ENCODE data around the gene INAFM2.

The INAFM2 gene

GRCh38 chr15:40279437-40280141 lies 43.9 kb upstream of the INAFM2 start:
- no peak overlapping the region for H3K4me3 ChIP-seq (ENCODE audit: low read depth, low read length)
- TF ChIP-seq CTCF (IDR thresholded peaks at IDR 0.05; ENCODE audit: low read depth, low read length), result peak; percentile 96

GRCh38 chr15:40280260-40281056 lies 43.0 kb upstream of the INAFM2 start:
- TF ChIP-seq CTCF (IDR thresholded peaks at IDR 0.05; ENCODE audit: low read depth, low read length), result no peak
- H3K4me3 ChIP-seq (ENCODE audit: low read depth, low read length), result no peak overlapping the region

- no peak overlapping the region for H3K4me3 ChIP-seq (ENCODE audit: low read depth, low read length)
Observed at GRCh38 chr15:40281057-40281800, 42.3 kb upstream of the INAFM2 start.

GRCh38 chr15:40281801-40282146 lies 41.7 kb upstream of the INAFM2 start:
- TF ChIP-seq CTCF (IDR thresholded peaks at IDR 0.05; ENCODE audit: low read depth, low read length), result no peak
- H3K4me3 ChIP-seq (ENCODE audit: low read depth, low read length), result peak overlapping the region; percentile 37

More at GRCh38 chr15:40281057-40281800, 42.3 kb upstream of the INAFM2 start:
- TF ChIP-seq CTCF (IDR thresholded peaks at IDR 0.05; ENCODE audit: low read depth, low read length), result no peak

GRCh38 chr15:40282147-40282868 lies 41.2 kb upstream of the INAFM2 start:
- peak overlapping the region; percentile 37 for H3K4me3 ChIP-seq (ENCODE audit: low read depth, low read length)
- TF ChIP-seq CTCF (IDR thresholded peaks at IDR 0.05; ENCODE audit: low read depth, low read length), result 0 out of 2 replicates have a peak, but pooled peaks have one; percentile 21

GRCh38 chr15:40282869-40283614 lies 40.5 kb upstream of the INAFM2 start, which contains the start of gene ANKRD63:
TSS of gene ANKRD63 (minus strand) at chr15:40283064. CDS start at chr15:40282586, 478 bp downstream.
- TF ChIP-seq CTCF (IDR thresholded peaks at IDR 0.05; ENCODE audit: low read depth, low read length), result no peak
- peak within 1 kb of the TSS; percentile 37 for H3K4me3 ChIP-seq (ENCODE audit: low read depth, low read length)

Measured in WI38 (cell line).